ENCODE data around the gene CDK14.

DNA sequence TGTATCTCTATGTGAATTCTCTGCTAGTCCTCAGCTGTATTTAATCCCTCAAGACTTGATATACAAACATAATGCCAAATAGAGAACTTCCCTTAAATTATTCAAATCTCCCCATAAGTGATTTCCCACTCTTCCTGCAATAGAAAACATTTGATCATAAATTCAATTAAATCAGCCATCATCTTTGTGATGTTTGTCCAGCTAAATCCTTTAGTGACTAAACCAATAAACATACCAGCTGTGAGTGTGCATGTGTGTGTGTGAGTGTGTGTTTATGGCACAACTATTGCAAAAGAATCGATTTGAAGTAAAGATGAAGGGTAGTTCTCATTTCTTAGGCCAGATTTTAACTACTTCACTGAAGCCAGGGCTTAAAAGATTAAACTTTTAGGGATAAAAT is 492.6 kb downstream of the CDK14 start:
- no peak for TF ChIP-seq EP300 (IDR thresholded peaks at IDR 0.05)
- no peak for TF ChIP-seq POLR2A (IDR thresholded peaks at IDR 0.05)
- TF ChIP-seq, protein P1, sequence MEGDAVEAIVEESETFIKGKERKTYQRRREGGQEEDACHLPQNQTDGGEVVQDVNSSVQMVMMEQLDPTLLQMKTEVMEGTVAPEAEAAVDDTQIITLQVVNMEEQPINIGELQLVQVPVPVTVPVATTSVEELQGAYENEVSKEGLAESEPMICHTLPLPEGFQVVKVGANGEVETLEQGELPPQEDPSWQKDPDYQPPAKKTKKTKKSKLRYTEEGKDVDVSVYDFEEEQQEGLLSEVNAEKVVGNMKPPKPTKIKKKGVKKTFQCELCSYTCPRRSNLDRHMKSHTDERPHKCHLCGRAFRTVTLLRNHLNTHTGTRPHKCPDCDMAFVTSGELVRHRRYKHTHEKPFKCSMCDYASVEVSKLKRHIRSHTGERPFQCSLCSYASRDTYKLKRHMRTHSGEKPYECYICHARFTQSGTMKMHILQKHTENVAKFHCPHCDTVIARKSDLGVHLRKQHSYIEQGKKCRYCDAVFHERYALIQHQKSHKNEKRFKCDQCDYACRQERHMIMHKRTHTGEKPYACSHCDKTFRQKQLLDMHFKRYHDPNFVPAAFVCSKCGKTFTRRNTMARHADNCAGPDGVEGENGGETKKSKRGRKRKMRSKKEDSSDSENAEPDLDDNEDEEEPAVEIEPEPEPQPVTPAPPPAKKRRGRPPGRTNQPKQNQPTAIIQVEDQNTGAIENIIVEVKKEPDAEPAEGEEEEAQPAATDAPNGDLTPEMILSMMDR (IDR thresholded peaks at IDR 0.05): no peak
